Suprapubic skin (tissue), 3 donors: ENCODE measurements around the gene AP1S3.

Experiments used
- CTCF ChIP-seq, 2 donors: fragments of 200-600 bp in 1 of 2; fragments of 450-650 bp in 1 of 2; sonication (generic) in 1 of 2; IDR thresholded peaks; one replicate each; pipeline ENCODE4 v1.5.1; 2016 to 2019; ENCODE audit warnings: antibody characterized with exemption in 2 of 2, mild to moderate bottlenecking in 1 of 2, moderate library complexity in 1 of 2
- EP300 ChIP-seq: sonication (generic); formaldehyde crosslinking; IDR thresholded peaks from one replicate; pipeline ENCODE4 v1.6.1; 2017; ENCODE audit warnings: antibody characterized with exemption
- POLR2A ChIP-seq, 2 donors: fragments of 450-650 bp; IDR thresholded peaks; one replicate each; pipeline ENCODE4 v1.6.1; 2017; ENCODE audit warnings: antibody characterized with exemption in 2 of 2, mild to moderate bottlenecking in 2 of 2, moderate library complexity in 2 of 2

GRCh38 chr2:223801736-223802135, 35.6 kb downstream of the AP1S3 start:
- TF ChIP-seq CTCF (IDR thresholded peaks at IDR 0.05) (no peak), POLR2A (IDR thresholded peaks at IDR 0.05) (no peak), EP300 (no peak)
